ENCODE results near the gene POLA1.
"Not testable (repeated sequence)": the region's sequence is repeated elsewhere in the genome, so short reads cannot be mapped to it uniquely, and the experiment has no call there.

POLA1 gene, protein sequence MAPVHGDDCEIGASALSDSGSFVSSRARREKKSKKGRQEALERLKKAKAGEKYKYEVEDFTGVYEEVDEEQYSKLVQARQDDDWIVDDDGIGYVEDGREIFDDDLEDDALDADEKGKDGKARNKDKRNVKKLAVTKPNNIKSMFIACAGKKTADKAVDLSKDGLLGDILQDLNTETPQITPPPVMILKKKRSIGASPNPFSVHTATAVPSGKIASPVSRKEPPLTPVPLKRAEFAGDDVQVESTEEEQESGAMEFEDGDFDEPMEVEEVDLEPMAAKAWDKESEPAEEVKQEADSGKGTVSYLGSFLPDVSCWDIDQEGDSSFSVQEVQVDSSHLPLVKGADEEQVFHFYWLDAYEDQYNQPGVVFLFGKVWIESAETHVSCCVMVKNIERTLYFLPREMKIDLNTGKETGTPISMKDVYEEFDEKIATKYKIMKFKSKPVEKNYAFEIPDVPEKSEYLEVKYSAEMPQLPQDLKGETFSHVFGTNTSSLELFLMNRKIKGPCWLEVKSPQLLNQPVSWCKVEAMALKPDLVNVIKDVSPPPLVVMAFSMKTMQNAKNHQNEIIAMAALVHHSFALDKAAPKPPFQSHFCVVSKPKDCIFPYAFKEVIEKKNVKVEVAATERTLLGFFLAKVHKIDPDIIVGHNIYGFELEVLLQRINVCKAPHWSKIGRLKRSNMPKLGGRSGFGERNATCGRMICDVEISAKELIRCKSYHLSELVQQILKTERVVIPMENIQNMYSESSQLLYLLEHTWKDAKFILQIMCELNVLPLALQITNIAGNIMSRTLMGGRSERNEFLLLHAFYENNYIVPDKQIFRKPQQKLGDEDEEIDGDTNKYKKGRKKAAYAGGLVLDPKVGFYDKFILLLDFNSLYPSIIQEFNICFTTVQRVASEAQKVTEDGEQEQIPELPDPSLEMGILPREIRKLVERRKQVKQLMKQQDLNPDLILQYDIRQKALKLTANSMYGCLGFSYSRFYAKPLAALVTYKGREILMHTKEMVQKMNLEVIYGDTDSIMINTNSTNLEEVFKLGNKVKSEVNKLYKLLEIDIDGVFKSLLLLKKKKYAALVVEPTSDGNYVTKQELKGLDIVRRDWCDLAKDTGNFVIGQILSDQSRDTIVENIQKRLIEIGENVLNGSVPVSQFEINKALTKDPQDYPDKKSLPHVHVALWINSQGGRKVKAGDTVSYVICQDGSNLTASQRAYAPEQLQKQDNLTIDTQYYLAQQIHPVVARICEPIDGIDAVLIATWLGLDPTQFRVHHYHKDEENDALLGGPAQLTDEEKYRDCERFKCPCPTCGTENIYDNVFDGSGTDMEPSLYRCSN (N-terminal part only)

DNA sequence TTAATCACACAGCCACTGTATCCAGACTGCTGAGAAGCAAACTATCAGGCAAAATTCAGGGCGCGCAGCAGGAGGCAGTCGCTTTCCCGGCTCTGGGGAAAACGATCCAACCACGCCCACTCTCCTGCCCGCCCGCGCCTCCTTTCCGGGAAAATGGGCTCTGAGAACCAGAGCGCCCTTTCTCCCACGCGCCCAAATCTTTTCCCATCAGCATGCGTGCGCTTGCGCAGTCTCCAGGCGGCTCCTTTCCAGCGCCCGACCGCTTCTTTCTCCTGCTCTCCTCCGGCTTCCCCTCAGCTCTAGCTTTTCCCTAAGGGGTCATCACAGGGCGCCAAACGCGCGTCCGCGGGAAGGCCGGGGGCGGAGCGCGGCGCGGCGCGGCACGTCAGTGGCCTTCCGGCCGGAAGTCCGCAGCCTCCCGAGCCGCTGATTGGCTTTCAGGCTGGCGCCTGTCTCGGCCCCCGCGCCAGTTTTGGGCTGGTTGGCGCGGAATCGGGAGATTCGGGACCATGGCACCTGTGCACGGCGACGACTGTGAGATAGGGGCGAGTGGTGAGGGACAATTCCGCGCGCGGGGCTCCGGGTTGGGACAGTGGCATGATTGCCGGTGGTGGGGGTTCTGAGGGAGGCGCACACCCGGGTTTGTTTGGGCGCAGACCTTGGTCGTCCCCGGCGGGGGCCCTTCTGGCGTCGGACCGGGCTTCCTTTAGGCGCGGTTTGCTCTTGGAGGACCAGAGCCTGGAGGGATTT, at the start of gene POLA1:
POLA1 (plus strand) TSS at position 466 of the 750 bp plus-strand sequence; CDS start at position 510, 44 bp downstream.
- DNase-seq = peak; percentile 86

DNA sequence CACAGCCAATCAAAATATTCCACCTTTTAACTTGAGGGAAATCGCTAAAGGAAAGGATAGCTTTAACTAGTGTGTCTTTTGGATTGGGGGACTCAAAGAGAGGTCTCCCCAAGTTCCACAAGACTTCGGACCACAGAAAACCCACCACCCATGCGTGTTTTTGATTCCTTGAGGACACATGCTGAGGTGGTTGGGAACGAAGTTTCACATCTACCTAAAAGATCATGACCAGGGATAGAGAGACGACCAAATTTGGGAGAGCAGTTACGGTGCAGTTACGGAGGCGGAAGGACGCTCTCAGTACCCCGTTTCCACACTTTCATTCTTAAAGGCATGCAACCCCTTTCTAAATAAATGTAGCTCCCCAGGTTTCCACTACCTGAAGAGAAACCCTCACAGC, 47.7 kb upstream of the POLA1 start:
- no peak for DNase-seq

DNA sequence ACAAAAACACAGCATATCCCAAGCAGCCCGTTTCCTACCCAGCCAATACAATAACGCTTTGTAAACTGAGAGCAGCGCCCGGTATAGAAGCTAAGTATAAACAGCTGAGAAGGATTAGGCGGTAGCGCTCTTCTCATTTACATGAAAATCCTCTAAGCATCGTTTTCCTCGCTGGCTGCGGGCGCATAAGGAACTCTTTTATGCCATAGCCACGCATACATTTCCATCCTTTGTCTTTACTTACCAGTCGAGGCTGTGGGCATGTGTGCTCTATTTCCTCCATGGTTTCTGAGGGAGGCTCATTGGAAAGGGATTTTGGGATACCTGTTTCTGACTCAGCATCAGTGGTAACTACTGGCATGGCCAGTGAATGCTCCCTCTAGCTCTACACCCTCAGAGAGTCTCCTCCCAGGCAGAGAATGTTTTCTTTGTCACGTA, 47.0 kb upstream of the POLA1 start:
- peak; percentile 1 for DNase-seq

DNA sequence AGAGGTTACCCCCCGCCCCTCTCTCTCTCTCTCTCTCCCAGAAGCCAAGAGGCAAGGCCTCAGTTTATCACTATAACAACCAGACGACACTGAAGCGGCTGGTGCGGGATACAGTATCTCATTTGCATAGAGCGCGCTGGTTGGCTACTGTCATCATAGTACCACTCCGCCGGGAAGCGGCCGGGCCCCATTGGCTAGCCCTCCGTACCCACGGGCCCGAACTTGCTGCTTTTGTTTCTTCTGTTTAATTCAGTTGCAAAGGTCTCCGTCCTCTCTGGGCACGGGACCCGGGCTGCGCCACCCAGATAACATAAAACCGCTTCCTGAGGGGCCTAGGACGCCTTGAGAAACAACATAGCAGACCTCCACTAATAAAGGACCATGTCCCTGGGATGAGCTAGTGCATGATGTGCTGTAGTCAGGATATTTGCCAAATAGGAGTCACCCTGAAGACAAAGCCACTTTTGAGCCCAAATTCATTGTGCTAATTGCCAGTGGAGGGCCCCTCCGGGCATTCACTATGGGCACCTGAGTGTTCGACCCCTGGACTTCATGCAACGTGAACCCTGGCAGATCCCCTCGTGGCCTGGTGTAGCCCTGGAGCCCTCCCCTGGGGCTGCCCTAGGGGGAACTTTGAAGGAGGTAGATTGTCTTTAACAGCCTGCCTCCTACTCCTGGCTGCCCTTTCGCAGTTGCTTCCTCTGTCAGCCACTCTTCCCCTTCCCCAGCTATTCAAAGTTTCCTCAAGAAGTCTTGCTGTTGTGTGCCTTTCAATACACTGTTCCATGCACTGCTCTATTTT, 46.3 kb upstream of the POLA1 start, which contains the start of gene PCYT1B:
PCYT1B (minus strand) TSS at position 91 of the 802 bp plus-strand sequence. CDS start 242 bp downstream, outside the sequence.
- DNase-seq = peak; percentile 72

DNA sequence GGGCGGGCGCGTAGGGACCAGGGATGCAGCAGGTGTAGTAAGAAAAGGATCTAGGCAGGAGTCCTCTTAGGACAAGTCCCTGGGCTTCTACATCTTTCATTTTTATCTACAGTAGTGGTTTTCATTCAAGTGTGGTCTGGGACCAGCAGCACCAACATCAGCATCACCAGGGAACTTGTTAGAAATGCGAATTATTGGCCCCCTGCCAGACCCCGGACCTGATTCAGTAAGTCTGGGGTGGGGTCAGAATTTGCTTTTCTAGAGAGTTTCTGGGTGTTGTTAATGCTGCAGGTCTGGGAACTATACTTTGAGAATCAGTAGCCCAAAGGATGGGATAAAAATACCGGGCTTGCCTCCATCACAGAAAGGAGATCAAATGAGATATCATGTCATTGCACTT, 45.2 kb upstream of the POLA1 start:
- no peak for DNase-seq

DNA sequence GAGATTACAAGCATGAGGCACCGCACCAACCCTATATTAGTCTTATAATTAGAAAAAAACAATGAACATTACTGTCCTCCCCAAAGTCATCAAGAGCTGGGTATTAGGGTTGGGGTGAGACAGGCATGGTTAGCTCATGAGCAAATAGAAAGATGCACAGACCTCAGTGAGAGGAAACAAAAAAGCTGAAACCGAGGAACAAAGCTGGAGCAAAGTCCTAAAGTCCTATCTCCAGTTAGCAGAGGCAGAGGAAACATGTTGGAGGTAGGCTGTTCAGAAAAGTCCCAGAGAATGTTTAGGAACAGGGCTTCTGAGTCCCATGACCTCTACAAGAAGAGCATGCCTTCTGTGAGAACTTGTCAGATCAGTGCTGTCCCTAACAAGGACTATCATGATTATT, 41.9 kb upstream of the POLA1 start:
- DNase-seq = no peak

DNA sequence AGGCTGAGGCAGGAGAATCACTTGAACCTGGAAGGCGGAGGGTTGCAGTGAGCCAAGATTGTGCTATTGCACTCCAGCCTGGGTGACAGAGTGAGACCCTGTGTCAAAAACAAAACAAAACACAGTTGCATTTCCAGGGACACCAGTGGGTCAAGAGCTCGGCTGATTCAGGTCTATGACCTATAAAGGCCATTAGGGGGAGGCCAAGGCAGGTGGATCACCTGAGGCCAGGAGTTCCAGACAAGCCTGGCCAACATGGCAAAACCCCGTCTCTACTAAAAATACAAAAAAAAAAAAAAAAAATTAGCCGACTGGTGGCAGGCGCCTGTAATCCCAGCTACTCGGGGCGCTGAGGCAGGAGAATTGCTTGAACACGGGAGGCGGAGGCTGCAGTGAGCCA, 38.0 kb upstream of the POLA1 start:
- not testable (repeated sequence) for DNase-seq

DNA sequence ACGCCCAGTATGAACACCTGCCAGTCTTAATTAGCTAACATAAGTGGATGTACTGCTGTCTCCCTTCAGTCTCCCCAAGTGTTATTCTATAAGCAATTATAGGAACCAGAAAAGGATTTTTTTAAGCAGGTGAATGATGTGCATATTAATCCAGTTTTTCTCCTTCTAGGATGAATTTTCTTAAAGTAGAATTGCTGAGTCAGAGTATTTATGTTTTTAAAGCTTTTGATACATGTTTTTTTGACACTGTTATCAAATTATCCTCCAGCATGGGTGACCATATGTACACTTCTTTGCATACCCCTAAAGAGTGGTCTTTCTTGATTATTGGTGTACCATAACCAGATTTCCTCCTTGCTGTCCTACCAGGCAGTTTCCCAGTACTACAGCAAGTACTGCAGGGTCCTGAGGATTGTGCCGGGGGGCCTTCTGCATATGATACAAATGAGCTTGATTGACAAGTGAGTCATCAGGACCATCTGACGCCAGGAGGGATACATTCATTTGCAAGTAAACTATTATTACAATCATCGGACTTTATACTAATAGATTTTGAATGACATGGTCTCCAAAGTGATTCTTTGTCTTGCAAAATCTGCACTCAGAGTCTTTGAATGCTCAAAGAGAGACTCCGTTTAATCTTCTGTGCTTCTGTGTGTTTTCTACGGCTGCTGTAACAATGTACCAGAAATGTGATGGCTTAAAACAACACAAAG, 35.9 kb upstream of the POLA1 start:
- DNase-seq = no peak

DNA sequence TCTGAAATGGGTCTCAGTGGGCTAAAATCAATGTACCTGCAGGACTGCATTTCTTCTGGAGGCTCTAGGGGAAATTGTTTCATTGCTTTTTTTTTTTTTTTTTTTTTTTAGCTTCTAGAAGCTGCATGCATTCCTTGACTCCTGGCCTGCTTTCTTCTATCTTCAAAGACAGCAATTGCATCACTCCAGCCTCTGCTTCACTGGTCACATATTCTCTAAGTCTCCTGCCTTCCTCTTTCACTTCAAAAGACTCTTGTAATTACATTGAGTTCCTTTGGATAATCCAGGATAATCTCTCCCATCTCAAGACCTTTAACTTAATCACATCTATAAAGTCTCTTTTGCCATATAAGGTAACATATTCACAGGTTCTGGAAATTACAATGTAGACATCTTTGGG, 35.3 kb upstream of the POLA1 start:
- no peak for DNase-seq

DNA sequence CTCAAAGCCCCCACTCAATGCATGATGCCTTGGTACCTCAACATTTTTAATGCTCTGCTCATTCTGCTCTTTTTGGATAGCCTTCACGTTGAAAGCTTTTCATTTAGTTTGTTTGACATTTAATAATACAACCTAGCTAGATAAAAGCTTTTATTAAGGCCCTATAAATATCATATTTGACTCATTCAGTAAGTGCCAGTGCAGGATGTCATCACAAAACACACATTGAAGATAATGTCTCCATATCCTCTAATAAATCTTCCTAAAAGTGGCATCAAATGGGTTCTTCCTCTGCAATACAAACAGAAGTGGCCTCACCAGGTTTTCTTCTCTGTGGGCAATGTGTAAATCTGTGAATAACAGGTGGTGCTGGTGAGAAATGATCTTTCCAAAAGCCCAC, 34.6 kb upstream of the POLA1 start:
- DNase-seq = no peak

DNA sequence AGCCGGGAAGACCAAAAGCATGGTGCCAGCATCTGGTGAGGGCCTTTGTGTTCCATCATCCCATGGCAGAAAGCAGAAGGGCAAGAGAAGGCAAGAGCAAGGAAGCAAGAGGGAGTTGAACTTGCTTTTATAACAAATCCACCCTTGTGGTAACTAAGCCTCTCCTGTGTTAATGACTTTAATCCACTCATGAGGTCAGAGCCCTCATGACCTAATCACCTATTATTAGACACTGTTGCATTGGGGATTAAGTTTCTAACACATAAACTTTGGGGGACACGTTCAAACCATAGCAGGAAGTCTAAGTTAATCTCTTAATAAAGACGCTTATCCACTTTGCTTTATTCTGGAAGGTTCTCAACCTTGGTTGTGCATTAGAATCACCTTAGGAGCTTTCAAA, 34.1 kb upstream of the POLA1 start:
- DNase-seq = no peak

DNA sequence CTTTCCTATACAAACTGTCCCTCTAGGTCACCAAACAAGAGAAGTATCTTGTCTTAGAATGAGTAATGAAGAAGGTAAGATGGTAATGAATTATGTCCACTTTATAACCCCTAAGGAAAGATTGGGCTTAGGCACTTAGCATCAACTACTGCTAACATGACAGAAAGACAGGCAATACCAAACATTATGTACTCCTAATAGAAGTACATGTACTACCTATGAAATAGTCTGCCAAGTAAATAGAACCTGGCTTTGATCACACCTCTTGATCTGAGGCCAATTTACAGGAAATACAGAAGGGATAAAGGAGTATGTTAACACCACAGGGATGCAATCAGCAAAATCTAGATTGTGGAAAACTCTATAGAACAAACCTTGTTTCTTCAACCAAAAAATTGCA, 32.4 kb upstream of the POLA1 start:
- DNase-seq = no peak

DNA sequence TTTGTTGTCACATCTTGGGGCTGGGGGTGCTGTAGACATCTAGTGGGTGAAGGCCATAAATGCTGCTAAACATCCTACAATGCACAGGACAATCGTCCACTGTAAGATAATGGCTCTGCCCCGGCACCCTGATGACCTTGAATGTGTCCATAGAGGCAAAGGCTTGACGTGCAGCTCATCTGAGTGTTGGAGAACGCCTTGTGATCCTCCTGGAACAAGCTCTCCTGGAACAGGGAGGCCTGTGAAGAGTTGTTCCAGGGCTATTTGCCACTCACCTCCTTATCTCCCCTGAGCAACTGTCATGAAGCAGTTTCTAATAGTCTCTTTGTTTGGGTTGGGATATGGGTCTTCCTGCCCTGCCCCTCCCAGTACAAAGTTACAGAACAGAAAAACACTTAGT, 31.4 kb upstream of the POLA1 start:
- no peak for DNase-seq

DNA sequence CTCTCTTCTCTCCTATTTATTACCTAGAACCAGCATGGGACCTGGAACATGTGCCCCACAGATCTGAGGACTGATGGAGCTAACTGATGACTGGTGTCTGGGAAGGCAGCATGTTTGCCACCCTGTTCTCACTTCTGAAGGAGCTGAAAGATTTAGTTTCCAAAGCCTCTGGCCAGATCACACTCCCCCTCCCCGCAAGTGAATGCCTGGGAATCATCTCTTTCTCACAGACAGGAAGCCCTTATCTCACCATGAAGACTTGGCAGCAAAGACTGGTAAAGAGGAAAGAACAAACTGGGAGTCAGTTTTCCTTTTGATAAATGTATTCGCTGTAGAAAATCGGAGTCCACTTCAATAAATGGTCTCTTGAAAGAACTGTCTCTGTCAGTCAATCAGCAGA, 25.6 kb upstream of the POLA1 start:
- no peak for DNase-seq

DNA sequence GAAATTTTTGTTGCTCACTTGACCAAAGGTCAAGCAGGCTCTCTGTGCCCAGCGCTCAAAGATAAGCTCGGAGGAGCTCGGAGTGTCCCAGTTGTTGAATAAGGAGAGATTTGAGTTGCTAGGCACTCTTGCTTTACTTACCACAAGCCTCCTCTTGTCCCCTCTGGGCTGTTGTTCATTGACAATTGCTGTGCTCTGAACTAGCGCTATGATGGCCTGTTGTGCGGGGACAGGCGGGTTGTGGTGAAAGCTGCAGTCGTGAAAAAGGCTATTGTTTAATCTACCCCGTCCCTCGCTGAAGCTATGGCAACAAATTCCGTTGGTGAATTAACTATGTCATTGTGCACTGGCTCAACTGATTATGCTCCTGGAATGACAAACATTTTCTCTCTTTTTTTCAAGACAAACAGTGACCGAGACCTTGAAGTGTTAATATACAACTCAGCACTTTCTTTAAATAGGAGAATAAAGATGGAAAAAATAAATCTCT, 21.0 kb upstream of the POLA1 start:
- no peak for DNase-seq

DNA sequence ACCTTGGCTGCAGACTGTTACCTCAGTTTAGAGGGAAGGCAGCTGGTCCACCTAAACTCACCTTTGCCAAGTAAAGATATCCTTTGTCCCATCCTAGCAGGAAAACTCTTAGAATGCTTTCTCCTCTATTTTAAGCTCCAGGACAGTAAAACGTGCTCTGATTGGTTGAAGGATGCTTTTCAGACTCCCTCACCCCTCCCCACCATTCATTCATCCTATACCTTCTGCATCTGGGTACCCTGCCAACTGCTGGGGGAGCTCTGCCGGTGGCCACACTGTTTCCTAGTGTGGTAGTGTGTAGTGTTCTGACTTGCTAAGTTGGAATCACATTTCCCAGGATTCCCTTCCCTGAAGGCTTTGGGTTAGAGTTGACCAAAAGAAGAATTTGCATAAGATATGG, 20.3 kb upstream of the POLA1 start:
- DNase-seq = no peak

DNA sequence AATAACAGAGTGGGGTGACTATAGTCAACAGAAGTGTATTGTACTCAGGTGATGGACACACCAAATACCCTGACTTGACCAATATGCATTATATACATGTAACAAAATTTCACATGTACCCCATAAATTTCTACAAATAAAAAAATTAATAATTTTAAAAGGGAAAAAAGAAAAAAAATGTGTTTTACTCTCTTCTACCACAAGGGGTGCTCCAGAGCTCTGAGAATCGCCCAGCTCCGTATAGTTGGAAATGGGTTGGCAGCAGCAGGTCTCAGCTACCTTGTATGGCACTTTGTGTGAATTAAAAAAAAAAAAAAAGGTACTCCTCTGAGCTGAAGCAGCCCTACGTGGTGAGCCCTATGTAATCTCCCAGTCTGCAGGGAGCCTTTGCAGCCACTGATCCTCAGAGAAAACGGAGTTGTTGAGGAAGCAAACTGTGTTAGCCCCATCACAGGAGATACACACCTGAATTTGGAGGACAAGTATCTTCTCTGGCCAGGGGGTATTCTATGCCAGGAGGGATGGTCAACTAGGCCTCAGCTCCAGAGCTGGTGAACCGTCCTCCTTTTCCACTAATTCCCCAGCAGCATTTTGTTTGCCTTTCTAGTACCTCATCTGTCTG, 17.2 kb upstream of the POLA1 start:
- DNase-seq = peak; percentile 8

DNA sequence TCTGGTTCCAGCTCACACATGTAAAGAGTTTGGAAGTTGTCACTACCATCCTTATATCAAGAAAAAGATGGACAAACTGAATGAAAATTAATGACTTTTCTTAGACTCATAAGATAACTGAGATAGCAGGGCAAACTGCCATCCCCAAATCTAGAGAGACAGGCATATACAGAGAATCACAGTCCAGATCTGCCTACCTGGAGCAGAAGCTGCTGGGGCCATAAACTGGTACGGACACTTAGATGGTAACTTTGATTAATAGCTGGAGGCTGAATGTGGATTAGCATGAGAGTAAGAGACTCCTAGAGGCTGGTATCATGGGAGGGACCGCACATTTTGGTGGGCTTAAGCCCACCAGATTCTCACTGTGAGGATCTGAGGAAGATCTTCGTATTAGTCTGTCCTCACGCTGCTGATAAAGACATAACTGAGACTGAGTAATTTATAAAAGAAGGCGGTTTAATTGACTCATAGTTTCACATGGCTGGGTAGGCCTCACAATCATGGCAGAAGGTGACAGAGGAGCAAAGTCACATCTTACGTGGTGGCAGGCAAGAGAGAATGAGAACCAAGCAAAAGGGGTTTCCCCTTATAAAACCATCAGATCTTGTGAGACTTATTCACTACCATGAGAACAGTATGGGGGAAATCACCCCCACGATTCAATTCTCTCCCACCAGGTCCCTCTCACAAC, 10.8 kb upstream of the POLA1 start:
- DNase-seq = peak; percentile 46

DNA sequence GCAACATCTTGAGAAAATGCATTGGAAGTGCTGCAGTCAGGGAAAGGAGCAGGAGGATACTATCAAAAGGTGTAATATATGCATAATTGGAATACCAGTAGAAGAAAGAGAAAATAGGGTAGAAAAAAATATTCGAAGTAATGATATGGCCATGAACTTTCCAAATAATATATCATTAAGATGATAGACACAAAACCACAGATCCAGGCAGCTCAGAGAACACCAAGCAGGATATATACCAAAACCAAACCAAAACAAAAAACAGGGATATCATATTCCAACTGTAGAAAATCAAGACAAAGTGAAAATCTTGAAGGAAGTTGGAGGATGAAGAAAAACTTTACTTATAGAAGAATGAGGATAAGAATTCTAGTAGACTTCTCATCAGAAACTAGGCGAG, 9.7 kb upstream of the POLA1 start:
- no peak for DNase-seq

Measured in stimulated activated CD4-positive, alpha-beta T cell treated with anti-CD3 and anti-CD28 coated beads, Interleukin-15, amount 100 ng/mL, for 24 hours (primary cell).